ENCODE data around the gene HSBP1L1.

Gene HSBP1L1

DNA sequence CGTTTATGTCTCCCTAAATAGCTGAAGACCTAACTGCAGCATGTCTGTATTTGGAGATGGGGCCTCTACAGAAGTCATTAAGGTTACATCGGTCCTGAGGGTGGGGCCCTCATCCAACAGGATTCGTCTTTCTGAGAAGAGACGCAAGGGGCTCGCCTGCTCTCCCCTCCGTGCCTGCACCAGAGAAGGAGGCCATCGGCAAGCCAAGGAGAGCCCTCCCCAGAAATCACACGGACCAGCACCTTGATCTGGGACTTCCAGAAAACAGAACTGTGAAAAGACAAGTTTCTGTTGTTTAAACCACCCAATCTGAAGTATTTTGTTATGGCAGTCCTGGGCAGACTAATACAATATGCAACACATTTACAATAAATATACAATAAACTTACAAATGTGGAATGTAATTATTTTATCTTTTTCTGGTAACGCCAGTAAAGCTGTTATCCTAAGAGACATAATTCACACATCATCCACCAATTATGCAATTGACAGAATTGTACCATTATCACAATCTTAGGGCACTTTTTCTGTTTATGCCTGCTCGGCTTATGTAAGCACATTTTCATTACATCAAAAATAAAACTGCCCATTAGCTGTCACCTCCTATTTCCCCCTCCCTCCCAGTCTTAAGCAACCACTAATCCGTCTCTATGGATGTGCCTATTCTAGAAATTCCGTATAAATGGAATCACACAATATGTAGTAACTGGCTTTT, 6.1 kb downstream of the HSBP1L1 start:
- peaks cover 26 to 63% of the 10 kb centered on the region in 2 donors for H3K36me3 ChIP-seq (replicated peaks in 1 of 2; ENCODE audit: control insufficient read depth in 2 of 2, insufficient read depth in 2 of 2, low read length in 2 of 2)
- no CpG with 5 or more reads among the region's 12 CpGs for WGBS, 2 donors (ENCODE audit: extremely low coverage in 2 of 2, insufficient read length in 2 of 2, insufficient replicate concordance in 1 of 2)

DNA sequence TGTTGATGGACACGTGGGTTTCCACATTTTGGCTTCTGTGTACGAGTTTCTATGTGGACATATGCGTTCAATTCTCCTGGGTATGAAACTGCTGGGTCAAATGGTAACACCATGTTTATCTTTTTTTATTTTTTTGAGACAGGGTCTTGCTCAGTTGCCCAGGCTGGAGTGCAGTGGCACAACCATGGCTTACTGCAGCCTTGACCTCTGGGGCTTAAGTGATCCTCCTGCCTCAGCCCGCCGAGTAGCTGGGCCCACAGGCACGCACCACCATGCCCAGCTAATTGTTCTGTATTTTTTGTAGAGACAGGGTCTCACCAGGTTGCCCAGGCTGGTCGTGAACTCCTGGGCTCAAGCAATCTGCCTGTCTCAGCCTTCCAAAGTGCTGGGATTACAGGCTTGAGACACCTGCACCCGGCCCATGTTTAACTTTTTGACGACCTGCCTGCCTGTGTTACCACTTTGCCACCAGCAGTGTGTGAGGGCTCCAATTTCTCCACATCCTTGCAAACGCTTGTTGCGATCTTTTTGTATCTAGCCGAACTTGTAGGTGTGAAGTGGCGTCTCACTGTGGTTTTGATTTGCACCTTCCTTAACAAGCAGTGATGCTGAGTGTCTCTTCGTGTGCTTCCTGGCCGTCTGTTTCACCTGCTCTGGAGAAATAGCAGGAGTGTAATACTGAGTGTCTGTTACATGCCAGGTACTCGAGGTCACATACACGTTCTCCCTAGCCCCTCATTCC, 6.9 kb downstream of the HSBP1L1 start:
- H3K18ac ChIP-seq (ENCODE audit: low read length), result no peak overlapping the region
- H3K27ac ChIP-seq (replicated peaks; ENCODE audit: low read length), result no peak overlapping the region
- H3K36me3 ChIP-seq (replicated peaks in 1 of 2; ENCODE audit: control insufficient read depth in 2 of 2, insufficient read depth in 2 of 2, low read length in 2 of 2), result peaks cover 33 to 71% of the 10 kb centered on the region in 2 donors
- H4K91ac ChIP-seq (ENCODE audit: low read depth, low read length, poor library complexity), result no peak overlapping the region
- no peak overlapping the region for H2BK12ac ChIP-seq (ENCODE audit: low read length)
- H2AFZ ChIP-seq (ENCODE audit: low read length), result no peak overlapping the region
- no peak overlapping the region for H3K23ac ChIP-seq (ENCODE audit: low read depth, low read length, poor library complexity)
- H3K27me3 ChIP-seq (ENCODE audit: control insufficient read depth in 3 of 3, insufficient read depth in 3 of 3, low read depth in 1 of 3, low read length in 3 of 3), result no peaks in the 10 kb centered on the region
- H3K4ac ChIP-seq (ENCODE audit: low read length), result no peak overlapping the region
- no peak overlapping the region for H3K14ac ChIP-seq (ENCODE audit: low read length)
- H2BK5ac ChIP-seq (ENCODE audit: low read length), result no peak overlapping the region
- no peak for DNase-seq (ENCODE audit: low spot score)
- no peak overlapping the region for H3K4me2 ChIP-seq (ENCODE audit: insufficient read depth, low read length, poor library complexity, severe bottlenecking)
- no peak overlapping the region for H3K4me3 ChIP-seq (ENCODE audit: low read length in 2 of 2)
- H3K4me1 ChIP-seq (ENCODE audit: control insufficient read depth in 2 of 2, insufficient read depth in 1 of 2, low read depth in 1 of 2, low read length in 2 of 2), result no peaks in the 10 kb centered on the region
- peaks cover 11% of the 10 kb centered on the region for H3K79me1 ChIP-seq (ENCODE audit: low read depth, low read length)
- H2BK120ac ChIP-seq (ENCODE audit: low read depth, low read length), result no peak overlapping the region
- no peak overlapping the region for H2BK15ac ChIP-seq (ENCODE audit: low read length)
- H3K9me3 ChIP-seq (replicated peaks in 1 of 2; ENCODE audit: control insufficient read depth in 2 of 2, insufficient read depth in 1 of 2, low read depth in 1 of 2, low read length in 2 of 2), result no peaks in the 10 kb centered on the region
- no CpG with 5 or more reads among the region's 17 CpGs for WGBS, 2 donors (ENCODE audit: extremely low coverage in 2 of 2, insufficient read length in 2 of 2, insufficient replicate concordance in 1 of 2)
- H2AK5ac ChIP-seq (ENCODE audit: low read depth, low read length), result no peak overlapping the region
- no peak overlapping the region for H4K8ac ChIP-seq (ENCODE audit: low read depth, low read length)
- H3K9ac ChIP-seq (ENCODE audit: low read depth, low read length, poor library complexity), result no peak overlapping the region

More for the DNA sequence above, 6.1 kb downstream of the HSBP1L1 start:
- no peak overlapping the region for H3K18ac ChIP-seq (ENCODE audit: low read length)
- H3K4me2 ChIP-seq (ENCODE audit: insufficient read depth, low read length, poor library complexity, severe bottlenecking), result no peak overlapping the region
- no peak overlapping the region for H4K8ac ChIP-seq (ENCODE audit: low read depth, low read length)
- H3K9ac ChIP-seq (ENCODE audit: low read depth, low read length, poor library complexity), result no peak overlapping the region
- no peak overlapping the region for H2BK5ac ChIP-seq (ENCODE audit: low read length)
- H2AK5ac ChIP-seq (ENCODE audit: low read depth, low read length), result no peak overlapping the region
- H3K23ac ChIP-seq (ENCODE audit: low read depth, low read length, poor library complexity), result no peak overlapping the region
- no peak for DNase-seq (ENCODE audit: low spot score)
- H3K79me1 ChIP-seq (ENCODE audit: low read depth, low read length), result peaks cover 10% of the 10 kb centered on the region
- no peak overlapping the region for H2AFZ ChIP-seq (ENCODE audit: low read length)
- no peak overlapping the region for H4K91ac ChIP-seq (ENCODE audit: low read depth, low read length, poor library complexity)
- no peak overlapping the region for H2BK15ac ChIP-seq (ENCODE audit: low read length)
- no peak overlapping the region for H3K27ac ChIP-seq (replicated peaks; ENCODE audit: low read length)
- peaks cover 0 to under 1% of the 10 kb centered on the region in 2 donors for H3K4me1 ChIP-seq (ENCODE audit: control insufficient read depth in 2 of 2, insufficient read depth in 1 of 2, low read depth in 1 of 2, low read length in 2 of 2)
- no peak overlapping the region for H3K14ac ChIP-seq (ENCODE audit: low read length)
- H3K9me3 ChIP-seq (replicated peaks in 1 of 2; ENCODE audit: control insufficient read depth in 2 of 2, insufficient read depth in 1 of 2, low read depth in 1 of 2, low read length in 2 of 2), result no peaks in the 10 kb centered on the region
- no peak overlapping the region for H2BK120ac ChIP-seq (ENCODE audit: low read depth, low read length)
- no peak overlapping the region for H3K4me3 ChIP-seq (ENCODE audit: low read length in 2 of 2)
- H2BK12ac ChIP-seq (ENCODE audit: low read length), result no peak overlapping the region
- no peak overlapping the region for H3K4ac ChIP-seq (ENCODE audit: low read length)
- no peaks in the 10 kb centered on the region for H3K27me3 ChIP-seq (ENCODE audit: control insufficient read depth in 3 of 3, insufficient read depth in 3 of 3, low read depth in 1 of 3, low read length in 3 of 3)

DNA sequence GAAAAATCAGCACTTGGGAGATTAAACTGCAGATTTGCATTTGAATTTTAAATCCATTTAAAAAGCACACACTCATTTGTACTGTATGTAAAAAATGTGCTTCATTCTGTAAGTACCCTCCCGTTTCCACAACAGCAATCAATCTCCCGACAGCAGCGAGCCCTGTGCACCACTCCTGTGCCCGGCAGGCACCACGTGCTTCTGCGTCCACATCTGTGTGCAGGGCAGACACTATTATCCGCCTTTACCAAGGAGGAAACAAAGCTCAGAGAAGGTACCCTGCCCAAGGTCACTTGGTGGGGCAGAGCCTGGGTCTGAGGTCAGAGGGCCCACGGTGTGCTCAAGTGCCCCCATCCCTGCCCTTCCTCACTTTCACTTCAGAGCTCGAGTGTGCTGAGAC, 7.5 kb downstream of the HSBP1L1 start:
- H3K18ac ChIP-seq (ENCODE audit: low read length), result no peak overlapping the region
- H2AFZ ChIP-seq (ENCODE audit: low read length), result no peak overlapping the region
- no peak overlapping the region for H2BK12ac ChIP-seq (ENCODE audit: low read length)
- no peak for DNase-seq (ENCODE audit: low spot score)
- H4K91ac ChIP-seq (ENCODE audit: low read depth, low read length, poor library complexity), result no peak overlapping the region
- no peak overlapping the region for H2AK5ac ChIP-seq (ENCODE audit: low read depth, low read length)
- no peak overlapping the region for H3K14ac ChIP-seq (ENCODE audit: low read length)
- H3K27me3 ChIP-seq (ENCODE audit: control insufficient read depth in 3 of 3, insufficient read depth in 3 of 3, low read depth in 1 of 3, low read length in 3 of 3), result no peaks in the 10 kb centered on the region
- H2BK5ac ChIP-seq (ENCODE audit: low read length), result no peak overlapping the region
- H3K27ac ChIP-seq (replicated peaks; ENCODE audit: low read length), result no peak overlapping the region
- H3K4me1 ChIP-seq (ENCODE audit: control insufficient read depth in 2 of 2, insufficient read depth in 1 of 2, low read depth in 1 of 2, low read length in 2 of 2), result no peaks in the 10 kb centered on the region
- H3K79me1 ChIP-seq (ENCODE audit: low read depth, low read length), result peaks cover 11% of the 10 kb centered on the region
- H3K9me3 ChIP-seq (replicated peaks in 1 of 2; ENCODE audit: control insufficient read depth in 2 of 2, insufficient read depth in 1 of 2, low read depth in 1 of 2, low read length in 2 of 2), result no peaks in the 10 kb centered on the region
- peaks cover 35 to 77% of the 10 kb centered on the region in 2 donors for H3K36me3 ChIP-seq (replicated peaks in 1 of 2; ENCODE audit: control insufficient read depth in 2 of 2, insufficient read depth in 2 of 2, low read length in 2 of 2)
- H3K9ac ChIP-seq (ENCODE audit: low read depth, low read length, poor library complexity), result no peak overlapping the region
- no peak overlapping the region for H3K4me2 ChIP-seq (ENCODE audit: insufficient read depth, low read length, poor library complexity, severe bottlenecking)
- H3K4ac ChIP-seq (ENCODE audit: low read length), result no peak overlapping the region
- no peak overlapping the region for H4K8ac ChIP-seq (ENCODE audit: low read depth, low read length)
- no CpG with 5 or more reads among the region's 9 CpGs for WGBS, 2 donors (ENCODE audit: extremely low coverage in 2 of 2, insufficient read length in 2 of 2, insufficient replicate concordance in 1 of 2)
- no peak overlapping the region for H2BK15ac ChIP-seq (ENCODE audit: low read length)
- H3K4me3 ChIP-seq (ENCODE audit: low read length in 2 of 2), result no peak overlapping the region
- H3K23ac ChIP-seq (ENCODE audit: low read depth, low read length, poor library complexity), result no peak overlapping the region
- H2BK120ac ChIP-seq (ENCODE audit: low read depth, low read length), result no peak overlapping the region

DNA sequence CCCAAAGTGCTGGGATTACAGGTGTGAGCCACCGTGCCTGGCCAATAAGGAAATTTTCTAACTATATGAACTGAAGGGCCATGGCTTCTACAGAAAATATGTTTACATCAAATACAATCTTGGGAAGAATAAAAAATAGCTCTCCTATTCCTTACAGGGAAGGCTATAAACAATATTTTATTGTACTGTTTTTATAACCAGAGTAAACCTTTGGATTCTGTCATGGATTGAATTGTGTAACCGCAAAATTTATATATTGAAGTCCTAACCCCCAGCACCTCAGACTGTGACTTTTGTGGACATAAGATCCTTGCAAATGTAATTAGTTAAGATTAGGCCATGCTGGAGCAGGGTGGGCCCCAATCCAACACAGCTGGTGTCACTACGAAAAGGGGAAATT, 8.3 kb downstream of the HSBP1L1 start:
- H2BK12ac ChIP-seq (ENCODE audit: low read length), result no peak overlapping the region
- no peaks in the 10 kb centered on the region for H3K27me3 ChIP-seq (ENCODE audit: control insufficient read depth in 3 of 3, insufficient read depth in 3 of 3, low read depth in 1 of 3, low read length in 3 of 3)
- no peak overlapping the region for H2AK5ac ChIP-seq (ENCODE audit: low read depth, low read length)
- H3K9me3 ChIP-seq (replicated peaks in 1 of 2; ENCODE audit: control insufficient read depth in 2 of 2, insufficient read depth in 1 of 2, low read depth in 1 of 2, low read length in 2 of 2), result no peaks in the 10 kb centered on the region
- no peak overlapping the region for H2BK120ac ChIP-seq (ENCODE audit: low read depth, low read length)
- H3K4me3 ChIP-seq (ENCODE audit: low read length in 2 of 2), result no peak overlapping the region
- H2BK5ac ChIP-seq (ENCODE audit: low read length), result no peak overlapping the region
- H3K4ac ChIP-seq (ENCODE audit: low read length), result no peak overlapping the region
- no peak overlapping the region for H3K27ac ChIP-seq (replicated peaks; ENCODE audit: low read length)
- H4K8ac ChIP-seq (ENCODE audit: low read depth, low read length), result no peak overlapping the region
- no peak overlapping the region for H3K9ac ChIP-seq (ENCODE audit: low read depth, low read length, poor library complexity)
- H2AFZ ChIP-seq (ENCODE audit: low read length), result no peak overlapping the region
- no CpG with 5 or more reads among the region's 3 CpGs for WGBS, 2 donors (ENCODE audit: extremely low coverage in 2 of 2, insufficient read length in 2 of 2, insufficient replicate concordance in 1 of 2)
- DNase-seq (ENCODE audit: low spot score), result no peak
- no peak overlapping the region for H3K4me2 ChIP-seq (ENCODE audit: insufficient read depth, low read length, poor library complexity, severe bottlenecking)
- H4K91ac ChIP-seq (ENCODE audit: low read depth, low read length, poor library complexity), result no peak overlapping the region
- H3K36me3 ChIP-seq (replicated peaks in 1 of 2; ENCODE audit: control insufficient read depth in 2 of 2, insufficient read depth in 2 of 2, low read length in 2 of 2), result peaks cover 35 to 84% of the 10 kb centered on the region in 2 donors
- H3K79me1 ChIP-seq (ENCODE audit: low read depth, low read length), result peaks cover 11% of the 10 kb centered on the region
- no peak overlapping the region for H3K18ac ChIP-seq (ENCODE audit: low read length)
- no peak overlapping the region for H3K14ac ChIP-seq (ENCODE audit: low read length)
- no peak overlapping the region for H2BK15ac ChIP-seq (ENCODE audit: low read length)
- H3K23ac ChIP-seq (ENCODE audit: low read depth, low read length, poor library complexity), result no peak overlapping the region
- no peaks in the 10 kb centered on the region for H3K4me1 ChIP-seq (ENCODE audit: control insufficient read depth in 2 of 2, insufficient read depth in 1 of 2, low read depth in 1 of 2, low read length in 2 of 2)

Data from neuronal stem cell (in vitro differentiated cells).